DMS153 treated with DMSO at 0.1 percent for 48 hours (cell line): ENCODE data around the gene GNRHR.

Experiments used
- DNase-seq: peaks from one replicate; lab custom pipeline; 2025; ENCODE audit not compliant: unreplicated experiment; lab: John Stamatoyannopoulos, UW

Gene GNRHR

GRCh38 chr4:67700738-67701516 is 53.3 kb downstream of the GNRHR start, which contains the start of gene UBA6:
UBA6 (minus strand) TSS chr4:67701155; CDS start chr4:67701119, 36 bp downstream.
- peak; percentile 85 for DNase-seq

DNA sequence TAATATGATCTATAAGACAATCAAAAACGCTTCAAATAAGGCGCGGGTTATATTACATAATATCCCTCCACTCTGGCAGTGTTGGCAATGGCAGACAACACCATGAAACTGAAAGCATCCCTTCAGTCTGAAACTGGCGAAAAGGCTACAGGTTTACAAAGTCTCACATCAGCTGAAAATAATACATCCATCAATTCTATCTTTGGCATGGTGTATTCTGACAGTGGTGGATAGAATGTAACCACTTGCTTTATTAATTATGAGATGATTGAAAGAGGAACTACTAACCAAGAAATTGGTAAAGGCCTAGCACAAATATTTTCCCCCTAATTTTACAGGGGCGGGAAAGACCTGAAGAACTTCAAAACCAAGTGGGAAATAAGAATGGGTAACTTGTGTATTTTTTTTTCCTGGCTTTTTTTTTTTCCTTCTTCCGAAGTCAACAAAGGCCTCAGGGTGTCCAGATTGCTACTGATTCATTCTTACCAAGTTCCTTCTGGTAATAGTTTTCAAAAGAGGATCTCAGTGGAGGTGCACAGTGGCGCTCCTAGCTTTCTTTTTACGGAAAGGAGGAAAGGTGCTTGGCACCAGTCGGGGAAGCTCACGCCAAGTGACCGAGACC is 54.0 kb downstream of the GNRHR start:
- peak; percentile 10 for DNase-seq

DNA sequence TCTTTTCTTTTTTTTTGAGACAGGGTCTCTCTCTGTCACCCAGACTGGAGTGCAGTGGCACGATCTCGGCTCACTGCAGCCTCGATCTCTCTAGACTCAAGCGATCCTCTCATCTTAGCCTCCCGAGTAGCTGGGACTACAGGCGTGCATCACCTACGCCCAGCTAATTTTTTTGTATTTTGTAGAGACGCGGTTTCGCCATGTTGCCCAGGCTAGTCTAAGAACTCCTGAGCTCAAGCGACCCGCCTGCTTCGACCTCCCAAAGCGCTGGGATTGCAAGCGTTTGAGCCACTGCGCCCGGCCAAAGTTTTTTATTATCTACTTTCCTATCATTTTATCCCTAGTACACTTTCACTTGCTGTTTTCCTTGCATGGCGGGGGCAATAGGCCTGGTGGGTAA is 54.6 kb downstream of the GNRHR start:
- no peak for DNase-seq

DNA sequence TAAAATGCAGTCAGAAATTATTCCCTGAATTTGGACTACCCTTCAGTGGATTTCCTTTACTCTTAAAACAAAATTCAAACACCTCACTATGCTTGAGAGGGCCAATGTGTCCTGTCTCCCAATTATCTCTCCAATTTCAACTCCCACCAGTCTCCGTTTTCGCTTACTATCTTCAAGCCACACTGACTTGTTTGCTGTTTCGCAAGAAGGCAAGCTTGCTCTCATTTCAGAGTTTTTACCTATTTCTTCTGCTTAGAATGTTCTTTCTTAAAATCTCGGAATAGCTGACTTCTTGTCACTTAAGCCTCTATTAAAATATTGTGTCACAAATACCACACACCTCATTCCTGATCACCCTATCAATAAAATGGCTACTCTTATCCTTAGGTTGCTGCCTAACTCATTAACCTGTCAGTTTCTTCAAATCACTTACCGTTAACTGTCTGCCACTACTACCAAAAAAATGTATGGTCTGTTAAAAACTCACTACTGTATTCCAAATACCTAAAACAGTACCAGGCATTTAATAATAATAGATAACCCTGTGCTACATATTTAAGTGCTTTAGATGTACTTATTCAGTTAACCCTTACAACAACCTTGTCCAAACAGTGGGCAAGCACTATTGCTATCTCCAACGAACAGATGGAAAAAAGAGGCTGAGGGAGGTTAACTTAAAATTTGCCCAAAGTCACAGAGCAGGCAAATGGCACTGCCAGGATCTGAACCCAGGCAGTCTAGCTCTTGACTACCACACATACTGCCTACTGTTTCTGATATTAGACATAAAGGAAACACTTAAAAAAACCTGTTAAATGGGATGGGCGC is 56.1 kb downstream of the GNRHR start:
- no peak for DNase-seq

GRCh38 chr4:67696061-67696460 is 58.1 kb downstream of the GNRHR start:
- DNase-seq = no peak

DNA sequence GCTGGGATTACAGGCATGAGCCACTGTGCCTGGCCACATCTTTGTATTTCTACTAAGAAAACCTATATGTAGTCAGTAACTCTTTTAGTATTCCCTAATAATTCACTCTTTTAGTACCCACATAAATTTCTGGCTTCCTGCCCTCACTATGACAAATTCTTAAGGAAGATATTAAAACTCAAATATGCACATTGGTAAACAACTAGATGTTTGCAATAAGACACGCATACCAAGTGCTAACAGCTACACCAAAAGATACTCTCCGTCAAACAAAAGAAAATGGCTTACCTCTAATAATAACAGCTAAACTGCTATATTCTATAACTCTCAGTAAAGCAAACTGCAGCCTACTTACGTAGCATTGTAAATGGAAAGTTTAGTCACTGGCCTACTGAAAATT is 59.5 kb downstream of the GNRHR start:
- no peak for DNase-seq

GRCh38 chr4:67691328-67691727 is 62.9 kb downstream of the GNRHR start:
- no peak for DNase-seq
